ENCODE results near the gene SH3RF3. TPM values are rescaled to one million over a fixed set of nuclear protein-coding genes. Genes with fewer than 3 reads are reported as not detected.

The SH3RF3 gene
- total RNA-seq, 1 experiment from 2014 or later: 1.0 TPM

GRCh38 chr2:109295070-109295780, 166.2 kb downstream of the SH3RF3 start:
- no peaks in the 10 kb centered on the region; the same call in 1 of the 2 replicates for H3K27me3 Mint-ChIP-seq (ENCODE audit: low read depth)
- POLR2A ChIA-PET: no interaction called here
- H3K4me1 Mint-ChIP-seq: peaks cover 4% of the 10 kb centered on the region
- TF ChIP-seq PRDM15 (CRISPR knock-in tag; IDR thresholded peaks at IDR 0.05) (no peak), ESRRA (CRISPR knock-in tag; IDR thresholded peaks at IDR 0.05; ENCODE audit: borderline replicate concordance) (no peak)
- TF ChIP-seq, protein P1, sequence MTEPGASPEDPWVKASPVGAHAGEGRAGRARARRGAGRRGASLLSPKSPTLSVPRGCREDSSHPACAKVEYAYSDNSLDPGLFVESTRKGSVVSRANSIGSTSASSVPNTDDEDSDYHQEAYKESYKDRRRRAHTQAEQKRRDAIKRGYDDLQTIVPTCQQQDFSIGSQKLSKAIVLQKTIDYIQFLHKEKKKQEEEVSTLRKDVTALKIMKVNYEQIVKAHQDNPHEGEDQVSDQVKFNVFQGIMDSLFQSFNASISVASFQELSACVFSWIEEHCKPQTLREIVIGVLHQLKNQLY (CRISPR knock-in tag; IDR thresholded peaks at IDR 0.05): no peak
- H3K9me3 Mint-ChIP-seq: no peaks in the 10 kb centered on the region
- H3K27ac Mint-ChIP-seq: no peak overlapping the region
- no peak for ATAC-seq
- CTCF ChIA-PET: interaction anchor here (1.1 to 1.2 kb wide), 2 partner anchors 12 to 14 kb away, joined by 3 to 6 read pairs; no protein-coding TSS in a partner anchor
- no peak for DNase-seq (ENCODE audit: low spot score)
- H3K36me3 Mint-ChIP-seq: no peaks in the 10 kb centered on the region
- no peak overlapping the region for H3K4me3 Mint-ChIP-seq

- ATAC-seq (peak; percentile 63; the same call in 1 of the 2 replicates), DNase-seq (ENCODE audit: low spot score) (no peak)
- H3K4me3 Mint-ChIP-seq: no peak overlapping the region
- no peak overlapping the region for H3K27ac Mint-ChIP-seq
- ChIA-PET CTCF (interaction anchor here (1.1 to 1.2 kb wide), 2 partner anchors 12 to 15 kb away, joined by 3 to 6 read pairs; no protein-coding TSS in a partner anchor), POLR2A (no interaction called here)
- no peaks in the 10 kb centered on the region for H3K36me3 Mint-ChIP-seq
- no peaks in the 10 kb centered on the region; the same call in 1 of the 2 replicates for H3K27me3 Mint-ChIP-seq (ENCODE audit: low read depth)
- no peak for TF ChIP-seq CREM (CRISPR knock-in tag; IDR thresholded peaks at IDR 0.05)
- no peaks in the 10 kb centered on the region; the same call in 1 of the 2 replicates for H3K4me1 Mint-ChIP-seq
- no peaks in the 10 kb centered on the region for H3K9me3 Mint-ChIP-seq
These were observed 166.7 kb downstream of the SH3RF3 start for GRCh38 chr2:109295781-109296117.

DNA sequence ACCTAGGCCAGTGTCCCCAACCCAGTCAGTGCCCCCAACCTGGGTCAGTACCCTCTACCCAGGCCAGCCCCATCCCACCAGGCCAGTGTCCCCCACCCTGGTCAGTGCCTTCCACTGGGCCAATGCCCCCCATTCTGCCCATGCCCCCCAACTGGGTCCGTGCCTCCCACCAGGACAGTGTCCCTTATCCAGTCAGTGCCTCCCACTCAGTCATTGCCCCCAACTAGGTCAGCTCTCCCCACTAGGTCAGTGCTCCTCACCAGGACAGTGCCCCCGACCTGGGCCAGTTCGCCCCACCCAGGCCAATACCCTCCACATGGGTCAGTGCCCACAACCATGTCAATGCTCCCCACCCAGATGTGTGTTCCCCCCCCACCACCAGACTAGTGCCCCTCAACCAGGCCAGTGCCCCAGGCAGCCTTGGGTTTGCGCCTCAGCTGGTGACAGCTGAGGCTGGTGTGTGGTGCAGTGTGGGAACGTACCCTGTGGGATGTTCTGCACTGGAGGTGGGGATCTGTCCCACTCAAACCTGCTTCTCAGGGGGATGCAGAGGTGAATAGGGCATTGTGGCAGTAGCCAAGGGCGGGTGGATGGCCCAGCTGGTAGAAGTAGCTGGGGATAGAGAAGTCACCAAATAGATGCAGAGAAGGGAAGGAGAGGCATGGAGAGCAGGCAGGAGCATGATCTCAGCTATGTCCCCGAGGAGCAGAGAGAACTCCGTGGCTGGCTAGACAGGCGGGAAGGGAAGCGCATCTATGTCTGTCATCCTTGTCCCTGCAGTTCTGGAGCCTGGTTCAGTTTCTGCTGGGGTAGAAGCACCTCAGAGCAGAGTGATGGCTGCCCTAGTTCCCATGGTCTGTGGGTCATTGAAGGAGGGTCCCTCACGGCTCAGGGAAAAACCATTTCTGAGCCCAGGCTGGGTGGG, 168.8 kb downstream of the SH3RF3 start:
- H3K36me3 Mint-ChIP-seq: no peaks in the 10 kb centered on the region

More for the DNA sequence above, 168.8 kb downstream of the SH3RF3 start:
- TF ChIP-seq TEAD1 (CRISPR knock-in tag; IDR thresholded peaks at IDR 0.05) (no peak), MXD4 (CRISPR knock-in tag; IDR thresholded peaks at IDR 0.05; ENCODE audit: borderline replicate concordance) (no peak), ZBTB21 (CRISPR knock-in tag; IDR thresholded peaks at IDR 0.05; ENCODE audit: borderline replicate concordance) (no peak), GTF2I (CRISPR knock-in tag; conservative IDR thresholded peaks at IDR 0.05) (no peak), E2F1 (CRISPR knock-in tag; IDR thresholded peaks at IDR 0.05) (no peak), GRHL2 (CRISPR knock-in tag; IDR thresholded peaks at IDR 0.05; ENCODE audit: insufficient replicate concordance, severe bottlenecking) (no peak), RELA (CRISPR knock-in tag; IDR thresholded peaks at IDR 0.05; ENCODE audit: borderline replicate concordance) (no peak)
- TF ChIP-seq, protein P2, sequence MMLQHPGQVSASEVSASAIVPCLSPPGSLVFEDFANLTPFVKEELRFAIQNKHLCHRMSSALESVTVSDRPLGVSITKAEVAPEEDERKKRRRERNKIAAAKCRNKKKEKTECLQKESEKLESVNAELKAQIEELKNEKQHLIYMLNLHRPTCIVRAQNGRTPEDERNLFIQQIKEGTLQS (CRISPR knock-in tag; conservative IDR thresholded peaks at IDR 0.05): no peak
- TF ChIP-seq, protein P3, sequence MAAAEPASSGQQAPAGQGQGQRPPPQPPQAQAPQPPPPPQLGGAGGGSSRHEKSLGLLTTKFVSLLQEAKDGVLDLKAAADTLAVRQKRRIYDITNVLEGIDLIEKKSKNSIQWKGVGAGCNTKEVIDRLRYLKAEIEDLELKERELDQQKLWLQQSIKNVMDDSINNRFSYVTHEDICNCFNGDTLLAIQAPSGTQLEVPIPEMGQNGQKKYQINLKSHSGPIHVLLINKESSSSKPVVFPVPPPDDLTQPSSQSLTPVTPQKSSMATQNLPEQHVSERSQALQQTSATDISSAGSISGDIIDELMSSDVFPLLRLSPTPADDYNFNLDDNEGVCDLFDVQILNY (CRISPR knock-in tag; IDR thresholded peaks at IDR 0.05): no peak
- Mint-ChIP-seq H3K27me3 (ENCODE audit: low read depth) (no peaks in the 10 kb centered on the region; the same call in 1 of the 2 replicates), H3K4me3 (no peak overlapping the region), H3K9me3 (no peaks in the 10 kb centered on the region), H3K27ac (peak overlapping the region; percentile 65; the same call in 1 of the 2 replicates), H3K4me1 (no peaks in the 10 kb centered on the region)
- POLR2A ChIA-PET: no interaction called here
- no peak for DNase-seq (ENCODE audit: low spot score)
- CTCF ChIA-PET: no interaction called here
- no peak for ATAC-seq

All from WTC11 (cell line).